PFSK-1 (cell line): ENCODE data around the gene FBXL19.

Experiments
- FOXP2 ChIP-seq: optimal IDR thresholded peaks from 2 replicates; pipeline ENCODE3; 2011; ENCODE audit warnings: borderline replicate concordance, control low read depth, inconsistent platforms; ENCODE audit not compliant: insufficient read depth; ENCODE audit errors: extremely low read length, extremely low read depth
- POLR2AphosphoS5 ChIP-seq: IDR thresholded peaks from 2 replicates; pipeline ENCODE4 v1.6.1; 2012; ENCODE audit warnings: low read depth, mild to moderate bottlenecking, control low read depth, low read length, moderate library complexity
- REST ChIP-seq, 2 experiments: IDR thresholded peaks; 2 replicates each; pipeline versions ENCODE4 v1.6.1 to v1.8.0; 2011 to 2012; ENCODE audit warnings: low read depth in 2 of 2, low read length in 2 of 2, control low read depth in 1 of 2, inconsistent platforms in 1 of 2, mild to moderate bottlenecking in 1 of 2, moderate library complexity in 1 of 2; ENCODE audit not compliant: insufficient read depth in 1 of 2
- SIN3A ChIP-seq: IDR thresholded peaks from 2 replicates; pipeline ENCODE4 v1.6.1; 2012; ENCODE audit warnings: mild to moderate bottlenecking, low read length, moderate library complexity, borderline replicate concordance; ENCODE audit not compliant: insufficient read depth
- TAF1 ChIP-seq: IDR thresholded peaks from 2 replicates; pipeline ENCODE4 v1.6.1; 2012; ENCODE audit warnings: low read length, control low read depth, borderline replicate concordance; ENCODE audit not compliant: insufficient read depth

The FBXL19 gene

GRCh38 chr16:30888856-30889499, 34.4 kb upstream of the FBXL19 start:
- TF ChIP-seq POLR2AphosphoS5 (no peak), FOXP2 (no peak), SIN3A (no peak), TAF1 (no peak), REST (IDR thresholded peaks at IDR 0.05; ENCODE audit: insufficient read depth in 1 of 2, low read depth in 2 of 2, low read length in 2 of 2) (no peak)

GRCh38 chr16:30889721-30890120, 33.7 kb upstream of the FBXL19 start:
- TF ChIP-seq POLR2AphosphoS5 = no peak
- no peak for TF ChIP-seq REST (IDR thresholded peaks at IDR 0.05; ENCODE audit: insufficient read depth in 1 of 2, low read depth in 2 of 2, low read length in 2 of 2)
- TF ChIP-seq FOXP2 = no peak
- TF ChIP-seq TAF1 = no peak
- no peak for TF ChIP-seq SIN3A

DNA sequence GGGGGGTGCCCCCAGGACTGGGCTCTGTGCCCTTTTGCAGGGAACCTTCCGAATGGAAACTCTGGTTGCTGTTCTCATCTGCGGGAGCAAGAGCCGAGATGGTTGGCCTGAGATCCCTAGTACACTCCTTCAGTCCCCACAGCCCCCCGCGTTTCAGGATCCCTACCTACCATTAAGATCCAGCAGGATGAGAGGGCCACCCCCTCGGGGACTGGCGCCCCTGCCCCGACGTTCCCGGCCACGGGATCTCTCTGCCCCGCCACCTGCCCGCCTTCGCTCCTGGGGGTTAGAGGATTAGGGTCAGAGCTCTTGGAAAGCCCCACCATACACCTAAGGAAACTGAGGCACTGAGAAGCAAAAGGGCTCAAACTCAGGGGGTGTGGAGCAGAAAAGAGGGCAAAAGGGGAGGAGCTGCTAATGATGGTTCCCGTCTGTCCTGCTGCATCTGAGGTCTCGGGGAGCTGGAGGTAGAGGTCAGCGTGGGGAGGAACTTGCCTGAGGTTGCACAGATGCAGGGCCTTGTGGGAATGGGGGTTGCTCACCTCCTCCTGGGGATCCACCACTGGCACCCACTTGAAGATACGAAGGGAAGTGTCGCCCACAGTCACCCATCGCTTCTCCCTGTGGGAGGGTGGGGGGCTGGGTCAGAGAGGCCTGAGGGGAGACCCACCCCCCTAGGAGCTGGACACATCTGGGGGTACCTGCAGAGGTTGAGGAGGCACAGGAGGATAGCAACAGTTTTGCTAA, 30.5 kb upstream of the FBXL19 start:
- TF ChIP-seq TAF1 = no peak
- TF ChIP-seq REST (IDR thresholded peaks at IDR 0.05; ENCODE audit: insufficient read depth in 1 of 2, low read depth in 2 of 2, low read length in 2 of 2) = no peak
- TF ChIP-seq POLR2AphosphoS5 = no peak
- TF ChIP-seq FOXP2 = no peak
- TF ChIP-seq SIN3A = no peak

DNA sequence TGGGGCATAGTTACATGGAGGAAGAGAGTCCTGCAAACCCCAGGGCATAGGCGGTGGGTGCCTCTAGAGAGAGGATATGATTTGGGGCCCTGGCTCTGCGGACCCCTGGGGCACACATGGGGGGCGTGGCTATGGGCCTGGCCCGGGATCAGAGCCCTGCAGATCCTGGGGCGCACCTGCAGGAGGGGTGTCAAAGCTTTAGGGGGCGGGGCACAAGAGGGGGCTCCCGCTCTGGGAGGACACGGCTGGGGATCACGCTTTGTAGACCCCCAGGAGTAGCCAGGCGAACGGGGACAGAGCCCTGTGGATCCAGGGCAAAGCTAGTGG, 30.0 kb upstream of the FBXL19 start:
- TF ChIP-seq POLR2AphosphoS5 = no peak
- TF ChIP-seq SIN3A = no peak
- no peak for TF ChIP-seq TAF1

DNA sequence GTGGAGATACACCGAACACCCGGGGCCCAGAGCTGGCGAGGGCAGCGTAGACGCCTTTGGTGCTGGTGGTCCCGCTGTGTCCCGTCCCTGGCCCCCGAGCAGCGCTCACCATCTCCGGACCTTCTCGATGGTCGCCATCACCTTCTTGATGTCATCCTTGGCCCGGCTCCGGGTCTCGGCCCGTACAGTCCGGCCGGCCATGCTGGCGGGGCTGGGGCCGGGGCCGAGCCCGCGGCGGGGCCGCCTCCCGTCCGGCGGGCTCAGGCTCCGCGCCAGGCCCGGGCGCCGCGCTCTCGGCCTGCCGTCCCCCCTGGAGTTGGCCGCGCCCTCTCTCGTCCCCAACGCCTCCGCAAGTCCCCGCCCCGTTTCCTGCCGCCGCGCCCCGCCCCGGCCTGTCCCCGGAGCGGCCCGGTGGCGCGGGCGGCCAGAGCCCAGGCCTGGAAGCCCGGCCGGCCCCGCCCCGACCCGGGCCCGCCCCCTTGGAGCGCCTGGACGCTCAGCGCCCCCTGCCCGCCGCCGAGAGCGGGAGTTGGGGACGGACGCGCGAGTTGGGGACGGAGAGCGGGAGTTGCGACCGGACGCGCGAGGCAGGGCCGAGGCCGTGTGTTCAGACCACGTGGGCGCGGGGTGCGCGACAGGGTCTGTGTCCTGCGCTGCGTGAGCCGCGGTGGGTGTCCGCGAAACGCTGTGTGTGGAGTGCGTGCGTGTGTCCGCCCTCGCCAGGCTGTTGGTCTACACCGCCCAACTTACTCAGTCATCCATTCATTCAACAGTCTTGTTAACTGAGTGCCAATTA, 29.4 kb upstream of the FBXL19 start, which contains the start of gene BCL7C:
TSS of gene BCL7C (minus strand) at position 334 of the 796 bp plus-strand sequence. CDS start at position 201, 133 bp downstream.
- peak; percentile 48; the same call in 1 of the 2 replicates for TF ChIP-seq SIN3A
- no peak for TF ChIP-seq TAF1
- TF ChIP-seq FOXP2 = peak; percentile 78
- no peak for TF ChIP-seq REST (IDR thresholded peaks at IDR 0.05; ENCODE audit: insufficient read depth in 1 of 2, low read depth in 2 of 2, low read length in 2 of 2)
